Liver (tissue), 9 donors: ENCODE data around the gene YPEL4. TPM values are rescaled to one million over a fixed set of nuclear protein-coding genes. Genes with fewer than 3 reads are reported as not detected.

Source experiments
- DNase-seq: peaks from one replicate; pipeline ENCODE4 v3.0.0-alpha.2; 2017; ENCODE audit warnings: low spot score
- H3K27ac ChIP-seq, 2 donors: one replicate each; pipeline ENCODE4 v1.7.0; 2013; ENCODE audit warnings: inconsistent platforms in 2 of 2, low read length in 2 of 2, control low read depth in 1 of 2, low read depth in 1 of 2, mild to moderate bottlenecking in 1 of 2
- H3K27me3 ChIP-seq, 4 donors: one replicate each; pipeline versions ENCODE4 v1.6.1 to v1.7.0; 2013; ENCODE audit warnings: low read length in 3 of 4, inconsistent platforms in 1 of 4, mild to moderate bottlenecking in 1 of 4, moderate library complexity in 1 of 4; ENCODE audit not compliant: control insufficient read depth in 4 of 4, insufficient read depth in 4 of 4
- H3K36me3 ChIP-seq, 4 donors: one replicate each; pipeline versions ENCODE4 v1.6.1 to v1.7.0; 2013; ENCODE audit warnings: low read length in 3 of 4, mild to moderate bottlenecking in 3 of 4, low read depth in 1 of 4, moderate library complexity in 1 of 4; ENCODE audit not compliant: control insufficient read depth in 4 of 4, insufficient read depth in 3 of 4
- H3K4me1 ChIP-seq, 4 donors: one replicate each; pipeline versions ENCODE4 v1.6.1 to v1.7.0; 2013; ENCODE audit warnings: low read length in 3 of 4, mild to moderate bottlenecking in 3 of 4, moderate library complexity in 1 of 4; ENCODE audit not compliant: control insufficient read depth in 4 of 4, insufficient read depth in 4 of 4
- H3K4me3 ChIP-seq, 3 donors: one replicate each; pipeline versions ENCODE4 v1.6.1 to v1.7.0; 2013; ENCODE audit warnings: low read length in 3 of 3, control low read depth in 1 of 3, low read depth in 1 of 3, mild to moderate bottlenecking in 1 of 3
- H3K9ac ChIP-seq, 2 donors: one replicate each; pipeline ENCODE4 v1.7.0; 2013; ENCODE audit warnings: low read length in 2 of 2, mild to moderate bottlenecking in 2 of 2, moderate library complexity in 2 of 2, control low read depth in 1 of 2, low read depth in 1 of 2
- H3K9me3 ChIP-seq, 4 donors: one replicate each; pipeline versions ENCODE4 v1.6.1 to v1.7.0; 2013; ENCODE audit warnings: low read length in 3 of 4; ENCODE audit not compliant: control insufficient read depth in 4 of 4
- ATF3 ChIP-seq: IDR thresholded peaks from 2 replicates; pipeline ENCODE4 v1.6.1; 2016; ENCODE audit warnings: antibody characterized with exemption
- CTCF ChIP-seq: fragments of 150-350 bp; IDR thresholded peaks from 2 replicates; pipeline ENCODE4 v1.5.1; 2017; ENCODE audit warnings: improper control_type of control experiment, low read depth, low read length; ENCODE audit not compliant: missing input control
- EGR1 ChIP-seq, 2 donors: IDR thresholded peaks; 2 replicates each; pipeline ENCODE4 v1.6.1; 2016 to 2018; ENCODE audit warnings: antibody characterized with exemption in 2 of 2, low read depth in 2 of 2
- FOXA1 ChIP-seq: IDR thresholded peaks from 2 replicates; pipeline ENCODE4 v1.6.1; 2016; ENCODE audit warnings: antibody characterized with exemption
- FOXA2 ChIP-seq: IDR thresholded peaks from 2 replicates; pipeline ENCODE4 v1.6.1; 2016; ENCODE audit warnings: antibody characterized with exemption
- GABPA ChIP-seq, 2 donors: IDR thresholded peaks in 1 of 2; conservative IDR thresholded peaks in 1 of 2; 2 replicates each; pipeline ENCODE4 v1.6.1; 2016; ENCODE audit warnings: antibody characterized with exemption in 2 of 2, mild to moderate bottlenecking in 1 of 2, moderate library complexity in 1 of 2
- HNF4A ChIP-seq, 2 donors: conservative IDR thresholded peaks; 2 replicates each; pipeline ENCODE4 v1.6.1; 2016; ENCODE audit warnings: antibody characterized with exemption in 2 of 2, mild to moderate bottlenecking in 2 of 2
- JUND ChIP-seq, 2 donors: IDR thresholded peaks; 2 replicates each; pipeline ENCODE4 v1.6.1; 2016; ENCODE audit warnings: antibody characterized with exemption in 2 of 2
- MAX ChIP-seq: IDR thresholded peaks from 2 replicates; pipeline ENCODE4 v1.6.1; 2016; ENCODE audit warnings: antibody characterized with exemption
- RAD21 ChIP-seq, 2 donors: IDR thresholded peaks; 2 replicates each; pipeline ENCODE4 v1.6.1; 2016; ENCODE audit warnings: antibody characterized with exemption in 2 of 2, mild to moderate bottlenecking in 2 of 2
- REST ChIP-seq: IDR thresholded peaks from 2 replicates; pipeline ENCODE4 v1.6.1; 2016; ENCODE audit warnings: antibody characterized with exemption, mild to moderate bottlenecking
- RXRA ChIP-seq, 2 donors: IDR thresholded peaks; 2 replicates each; pipeline ENCODE4 v1.6.1; 2017 to 2018; ENCODE audit warnings: antibody characterized with exemption in 2 of 2, mild to moderate bottlenecking in 1 of 2
- SP1 ChIP-seq: IDR thresholded peaks from 2 replicates; pipeline ENCODE4 v1.6.1; 2018; ENCODE audit warnings: antibody characterized with exemption, mild to moderate bottlenecking
- TAF1 ChIP-seq: conservative IDR thresholded peaks from 2 replicates; pipeline ENCODE4 v1.6.1; 2016; ENCODE audit warnings: antibody characterized with exemption, mild to moderate bottlenecking
- YY1 ChIP-seq: IDR thresholded peaks from 2 replicates; pipeline ENCODE4 v1.6.1; 2016; ENCODE audit warnings: antibody characterized with exemption, mild to moderate bottlenecking
- ZBTB33 ChIP-seq: IDR thresholded peaks from 2 replicates; pipeline ENCODE4 v1.6.1; 2016; ENCODE audit warnings: antibody characterized with exemption
- WGBS: extraction: QIAGEN DNeasy Blood & Tissue Kit; methylation state at CpG from one replicate; pipeline ENCODE4 v1.1.7; 2013; 5-methylcytosine and 5-hydroxymethylcytosine counted together
- polyA plus RNA-seq, 2 donors: library from polyadenylated mRNA; stranded (reverse) in 1 of 2; unstranded in 1 of 2; fragments of 200-250 nt in 1 of 2; fragments of >200 nt in 1 of 2; fragmentation: Nextera tagmentation in 1 of 2; extraction: Ambion mirVana in 1 of 2; gene quantifications; one replicate each; pipeline versions ENCODE4 v1.2.1 to v1.2.3, GENCODE V29; 2013 to 2015
- total RNA-seq, 2 donors: library from RNA; depleted of rRNA; stranded (reverse); fragments of >200 nt; gene quantifications; one replicate each; pipeline ENCODE4 v1.2.3, GENCODE V29; 2014
- donor health status: healthy.
- donor health status: healthy.
- donor health status: healthy.
- donor health status: healthy.
- donor health status: healthy.

The YPEL4 gene
- total and polyA plus RNA-seq, 4 donors, result 0.08 to 19.9 (median 0.22) TPM

- no peak overlapping the region for H3K27ac ChIP-seq
- H3K9ac ChIP-seq, result no peak overlapping the region
- no peak overlapping the region for H3K4me3 ChIP-seq
- peaks cover 0 to 6% (median 3%) of the 10 kb centered on the region in 4 donors for H3K36me3 ChIP-seq
- WGBS, result 91% methylated on average over 6 of the region's 6 CpGs
- TF ChIP-seq FOXA2 (no peak), JUND (IDR thresholded peaks at IDR 0.05) (no peak), RXRA (IDR thresholded peaks at IDR 0.05) (no peak), YY1 (no peak), EGR1 (IDR thresholded peaks at IDR 0.05; ENCODE audit: low read depth in 2 of 2) (no peak), MAX (no peak), SP1 (no peak), FOXA1 (no peak), GABPA (IDR thresholded peaks at IDR 0.05 in 1 of 2, conservative IDR thresholded peaks at IDR 0.05 in 1 of 2) (no peak), ATF3 (no peak), CTCF (no peak), RAD21 (IDR thresholded peaks at IDR 0.05) (no peak), ZBTB33 (no peak), REST (no peak), HNF4A (conservative IDR thresholded peaks at IDR 0.05) (no peak)
- no peaks in the 10 kb centered on the region for H3K9me3 ChIP-seq
- no peak for DNase-seq
- H3K27me3 ChIP-seq, result no peaks in the 10 kb centered on the region
- peaks cover 0 to 11% (median 3%) of the 10 kb centered on the region in 4 donors for H3K4me1 ChIP-seq
Measured at GRCh38 chr11:57633394-57634070, 16.2 kb downstream of the YPEL4 start.

GRCh38 chr11:57632116-57632515, 17.6 kb downstream of the YPEL4 start:
- H3K27me3 ChIP-seq, result no peaks in the 10 kb centered on the region
- no peaks in the 10 kb centered on the region for H3K4me1 ChIP-seq
- no peak overlapping the region for H3K9ac ChIP-seq
- no peak for DNase-seq
- no peaks in the 10 kb centered on the region for H3K9me3 ChIP-seq
- peaks cover 0 to 10% (median 4%) of the 10 kb centered on the region in 4 donors for H3K36me3 ChIP-seq
- no peak overlapping the region for H3K27ac ChIP-seq
- 52% methylated on average over 5 of the region's 5 CpGs for WGBS
- H3K4me3 ChIP-seq, result no peak overlapping the region
- TF ChIP-seq REST (no peak), RAD21 (IDR thresholded peaks at IDR 0.05) (no peak), GABPA (IDR thresholded peaks at IDR 0.05 in 1 of 2, conservative IDR thresholded peaks at IDR 0.05 in 1 of 2) (no peak), MAX (no peak), JUND (IDR thresholded peaks at IDR 0.05) (no peak), CTCF (no peak), FOXA1 (no peak), TAF1 (no peak)
